B cell (primary cell): ENCODE data around the gene TUBE1. TPM values are rescaled to one million over a fixed set of nuclear protein-coding genes. Genes with fewer than 3 reads are reported as not detected.

Experiments used
- ATAC-seq: fragments of 200-7000 bp; cut with Tn5 transposase; one replicate; pipeline ENCODE4 v1.10.0; 2021; ENCODE audit warnings: low read depth, mild to moderate bottlenecking, moderate number of reproducible peaks, moderate library complexity
- CTCF ChIA-PET: fragments of 350-600 bp; sonication (Branson Sonifier 250); formaldehyde crosslinking; loops from one replicate; lab custom pipeline; 2021; ENCODE audit warnings: antibody characterized with exemption, inconsistent platforms; lab: Charles Lee
- POLR2A ChIA-PET: fragments of 350-600 bp; sonication (Branson Sonifier 250); formaldehyde crosslinking; loops from one replicate; lab custom pipeline; 2021; ENCODE audit warnings: antibody characterized with exemption; lab: Charles Lee
- DNase-seq: peaks from one replicate; pipeline ENCODE4 v3.0.0; 2013
- H2AFZ ChIP-seq: 2 replicates; pipeline ENCODE4 v1.6.1; 2012; ENCODE audit warnings: mild to moderate bottlenecking, low read depth, low read length; ENCODE audit not compliant: insufficient read depth, poor library complexity, severe bottlenecking
- H3K27ac ChIP-seq, 2 donors: 1 replicate in 1 of 2; 2 replicates in 1 of 2; pipeline ENCODE4 v1.5.1; 2012 to 2013; ENCODE audit warnings: low read length in 2 of 2, mild to moderate bottlenecking in 2 of 2, moderate library complexity in 1 of 2
- H3K27me3 ChIP-seq, 4 experiments: fragments of 200-600 bp in 1 of 4; sonication (generic) in 1 of 4; replicated peaks in 1 of 4; 1 replicate in 2 of 4; 2 replicates in 2 of 4; pipeline versions ENCODE4 v1.6.1 to v1.7.0; 2013 to 2016; ENCODE audit warnings: low read length in 3 of 4, mild to moderate bottlenecking in 2 of 4, mixed read lengths in 1 of 4, moderate library complexity in 1 of 4; ENCODE audit not compliant: insufficient read depth in 4 of 4, control insufficient read depth in 3 of 4; ENCODE audit errors: control extremely low read depth in 1 of 4
- H3K36me3 ChIP-seq, 2 experiments: replicated peaks in 1 of 2; 1 replicate in 1 of 2; 2 replicates in 1 of 2; pipeline versions ENCODE4 v1.6.1 to v1.7.1; 2013; ENCODE audit warnings: low read length in 1 of 2; ENCODE audit not compliant: insufficient read depth in 2 of 2, control insufficient read depth in 1 of 2; ENCODE audit errors: control extremely low read depth in 1 of 2, extremely low read depth in 1 of 2
- H3K4me1 ChIP-seq, 2 donors: fragments of 200-600 bp in 1 of 2; sonication (generic) in 1 of 2; 1 replicate in 1 of 2; 2 replicates in 1 of 2; pipeline versions ENCODE4 v1.5.1 to v1.6.1; 2013 to 2017; ENCODE audit warnings: low read length in 2 of 2; ENCODE audit not compliant: control insufficient read depth in 2 of 2, insufficient read depth in 2 of 2
- H3K4me2 ChIP-seq: replicated peaks from 2 replicates; pipeline ENCODE3; 2012; ENCODE audit warnings: mild to moderate bottlenecking, low read depth, low read length; ENCODE audit not compliant: poor library complexity, severe bottlenecking
- H3K4me3 ChIP-seq, 5 experiments: fragments of 200-600 bp in 1 of 5; sonication (generic) in 1 of 5; 1 replicate in 3 of 5; 2 replicates in 2 of 5; pipeline versions ENCODE4 v1.5.1 to v1.7.0; 2011 to 2016; ENCODE audit warnings: low read length in 4 of 5, mild to moderate bottlenecking in 4 of 5, low read depth in 2 of 5, control low read depth in 1 of 5, moderate library complexity in 1 of 5; ENCODE audit not compliant: insufficient read depth in 1 of 5; ENCODE audit errors: control extremely low read depth in 1 of 5, extremely low read depth in 1 of 5
- H3K79me2 ChIP-seq: fragments of 200-600 bp; sonication (generic); one replicate; pipeline ENCODE4 v1.6.0; 2016; ENCODE audit warnings: low read length; ENCODE audit not compliant: control insufficient read depth, insufficient read depth
- H3K9ac ChIP-seq: fragments of 200-600 bp; sonication (generic); 2 replicates; pipeline ENCODE4 v1.6.1; 2017; ENCODE audit warnings: mild to moderate bottlenecking, low read length, moderate library complexity
- H3K9me3 ChIP-seq, 3 donors: one replicate each; pipeline versions ENCODE4 v1.6.1 to v1.7.1; 2013; ENCODE audit warnings: low read length in 2 of 3; ENCODE audit not compliant: control insufficient read depth in 2 of 3, insufficient read depth in 1 of 3; ENCODE audit errors: control extremely low read depth in 1 of 3
- H4K20me1 ChIP-seq: 2 replicates; pipeline ENCODE4 v1.6.0; 2012; ENCODE audit warnings: mild to moderate bottlenecking, low read length; ENCODE audit not compliant: insufficient read depth, control insufficient read depth, poor library complexity, severe bottlenecking
- H3K27ac Mint-ChIP-seq: one replicate; pipeline ENCODE4 v1.8.0; 2021; ENCODE audit warnings: mixed read lengths
- H3K27me3 Mint-ChIP-seq: one replicate; pipeline ENCODE4 v1.8.0; 2021; ENCODE audit warnings: mixed read lengths
- H3K4me1 Mint-ChIP-seq: one replicate; pipeline ENCODE4 v1.8.0; 2021; ENCODE audit warnings: mixed read lengths
- H3K4me3 Mint-ChIP-seq: one replicate; pipeline ENCODE4 v1.8.0; 2021; ENCODE audit warnings: mixed read lengths
- H3K9me3 Mint-ChIP-seq: one replicate; pipeline ENCODE4 v1.8.0; 2022; ENCODE audit warnings: mixed read lengths; ENCODE audit not compliant: insufficient read depth
- CTCF ChIP-seq: fragments of 200-600 bp; IDR thresholded peaks from one replicate; pipeline ENCODE4 v1.8.0; 2022; ENCODE audit warnings: antibody characterized with exemption, mild to moderate bottlenecking
- EZH2 ChIP-seq: IDR thresholded peaks from 2 replicates; pipeline ENCODE4 v1.6.1; 2012; ENCODE audit warnings: borderline replicate concordance, low read depth, mild to moderate bottlenecking, moderate library complexity, low read length; ENCODE audit not compliant: insufficient read depth, poor library complexity, severe bottlenecking
- WGBS: methylation state at CpG from one replicate; pipeline ENCODE4 v1.1.5; 2013; ENCODE audit warnings: missing lambda C conversion rate; ENCODE audit not compliant: insufficient coverage; 5-methylcytosine and 5-hydroxymethylcytosine counted together
- intact Hi-C: fragments of 100-400 bp; cut with micrococcal nuclease; formaldehyde crosslinking; loops from one replicate; pipeline ENCODE4 v1.10.0; 2022
- polyA plus RNA-seq: library from polyadenylated mRNA; depleted of rRNA; stranded (reverse); fragments of >200 nt; gene quantifications from 2 replicates; pipeline ENCODE4 v1.2.3, GENCODE V29; 2012
- total RNA-seq, 2 donors: library from RNA; stranded (reverse); fragments of 120-200 nt in 1 of 2; gene quantifications; 1 replicate in 1 of 2; 2 replicates in 1 of 2; pipeline versions ENCODE4 v1.2.3 to v1.2.4, GENCODE V29; 2013 to 2022

Gene TUBE1
- total and polyA plus RNA-seq, 2 donors (not counting 1 experiment from before 2014, with no cell fraction given): 14.3 to 24.5 TPM

GRCh38 chr6:112114577-112115223 lies 27.4 kb upstream of the TUBE1 start:
- Histone ChIP-seq H4K20me1 (no peaks in the 10 kb centered on the region), H3K36me3 (no peaks in the 10 kb centered on the region), H3K27ac (no peak overlapping the region), H2AFZ (no peak overlapping the region), H3K4me1 (no peaks in the 10 kb centered on the region), H3K27me3 (peaks cover 0 to 4% (median 2%) of the 10 kb centered on the region in 4 experiments), H3K9ac (no peak overlapping the region), H3K4me3 (no peak overlapping the region), H3K9me3 (no peaks in the 10 kb centered on the region), H3K4me2 (no peak overlapping the region), H3K79me2 (no peaks in the 10 kb centered on the region)
- Mint-ChIP-seq H3K9me3 (no peaks in the 10 kb centered on the region), H3K4me3 (no peak overlapping the region), H3K27ac (no peak overlapping the region), H3K27me3 (peaks cover 20% of the 10 kb centered on the region), H3K4me1 (no peaks in the 10 kb centered on the region)
- no peak for ATAC-seq
- TF ChIP-seq CTCF (no peak), EZH2 (no peak)
- ChIA-PET POLR2A (no interaction called here), CTCF (no interaction called here)
- intact Hi-C loops: no loop called here
- no CpG with 5 or more reads among the region's 3 CpGs for WGBS
- no peak for DNase-seq

GRCh38 chr6:112113918-112114317 lies 26.6 kb upstream of the TUBE1 start:
- intact Hi-C loops: no loop called here
- H3K9ac ChIP-seq: no peak overlapping the region
- H3K79me2 ChIP-seq: no peaks in the 10 kb centered on the region
- H3K4me1 ChIP-seq: no peaks in the 10 kb centered on the region
- no peak overlapping the region for H2AFZ ChIP-seq
- H3K4me1 Mint-ChIP-seq: no peaks in the 10 kb centered on the region
- ChIA-PET CTCF (no interaction called here), POLR2A (no interaction called here)
- H3K27me3 Mint-ChIP-seq: peaks cover 24% of the 10 kb centered on the region
- DNase-seq (no peak), ATAC-seq (no peak)
- H3K27me3 ChIP-seq: peaks cover 0 to 4% (median 2%) of the 10 kb centered on the region in 4 experiments
- no peaks in the 10 kb centered on the region for H4K20me1 ChIP-seq
- TF ChIP-seq EZH2: no peak
- TF ChIP-seq CTCF: no peak
- no peak overlapping the region for H3K4me3 Mint-ChIP-seq
- H3K9me3 ChIP-seq: no peaks in the 10 kb centered on the region
- no peak overlapping the region for H3K27ac ChIP-seq
- H3K4me2 ChIP-seq: no peak overlapping the region
- H3K36me3 ChIP-seq: no peaks in the 10 kb centered on the region
- H3K27ac Mint-ChIP-seq: no peak overlapping the region
- no peaks in the 10 kb centered on the region for H3K9me3 Mint-ChIP-seq
- no peak overlapping the region for H3K4me3 ChIP-seq
